ENCODE results near the gene MTHFR. TPM values are rescaled to one million over a fixed set of nuclear protein-coding genes. Genes with fewer than 3 reads are reported as not detected.

The MTHFR gene
- total and polyA plus RNA-seq, 2 of the 8 experiments (the other 6 are each of a cell fraction or from before 2014, with no cell fraction given), result 8.7 to 18.5 TPM

- TF ChIP-seq CHD7 (IDR thresholded peaks at IDR 0.05; ENCODE audit: insufficient replicate concordance, low read length) (no peak), TCF12 (IDR thresholded peaks at IDR 0.05; ENCODE audit: low read depth, low read length) (no peak), GTF2F1 (IDR thresholded peaks at IDR 0.05; ENCODE audit: borderline replicate concordance, low read depth, low read length) (no peak), KDM4A (IDR thresholded peaks at IDR 0.05; ENCODE audit: low read depth, low read length, severe bottlenecking) (no peak), E2F6 (IDR thresholded peaks at IDR 0.05) (no peak), RFX5 (IDR thresholded peaks at IDR 0.05; ENCODE audit: borderline replicate concordance, low read depth, low read length) (no peak), KDM5A (IDR thresholded peaks at IDR 0.05; ENCODE audit: low read length) (no peak), CHD1 (IDR thresholded peaks at IDR 0.05; ENCODE audit: low read depth, low read length) (no peak), POU5F1 (IDR thresholded peaks at IDR 0.05; ENCODE audit: low read depth, low read length) (no peak), MAX (IDR thresholded peaks at IDR 0.05) (no peak), TAF1 (IDR thresholded peaks at IDR 0.05; ENCODE audit: low read depth, low read length) (no peak), SP1 (IDR thresholded peaks at IDR 0.05; ENCODE audit: low read depth, low read length) (no peak)
These were observed 11.9 kb downstream of the MTHFR start (continued) for GRCh38 chr1:11793819-11794218.

Data from H1 (cell line).